GM18505 (cell line): Measurements from ENCODE around the gene CLSTN1.

Experiments used
- ATAC-seq: cut with Tn5 transposase; IDR thresholded peaks from one replicate; pipeline ENCODE4 v1.9.1; 2021; ENCODE audit not compliant: unreplicated experiment
- POLR2A ChIP-seq: IDR thresholded peaks from 4 replicates; pipeline ENCODE4 v1.6.1; 2011; ENCODE audit warnings: borderline replicate concordance; ENCODE audit not compliant: insufficient read depth, insufficient read length; ENCODE audit errors: extremely low read depth

Gene CLSTN1

DNA sequence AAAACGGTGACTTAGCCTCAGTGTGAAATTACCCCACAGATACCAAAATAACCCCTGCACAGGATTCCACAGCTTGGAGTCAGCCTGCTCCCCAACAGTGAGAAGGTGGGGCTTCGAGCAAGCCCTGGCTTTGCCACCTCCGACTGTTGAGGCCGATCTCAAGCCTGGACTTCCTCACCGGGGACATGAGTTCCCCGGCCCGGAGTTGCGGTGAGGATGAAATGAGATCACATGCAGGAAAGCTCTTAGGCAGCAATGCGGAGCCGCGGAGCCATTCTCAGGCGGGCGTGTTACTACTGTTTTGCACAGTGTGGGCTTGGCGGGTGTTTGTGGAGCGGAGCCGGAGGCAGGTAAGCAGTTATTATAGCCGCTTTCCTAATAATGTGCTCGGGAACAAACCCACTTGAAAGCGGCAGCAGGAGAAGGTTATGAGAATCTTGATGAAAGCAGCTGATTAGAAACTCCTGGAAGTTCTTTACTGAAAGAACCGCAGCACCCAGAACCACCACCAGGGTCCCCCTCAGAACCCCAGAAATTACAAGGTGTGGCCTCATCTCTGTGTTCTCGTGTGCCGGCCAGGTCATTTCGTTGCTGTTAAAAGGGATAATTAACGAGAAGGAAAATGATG is 3.9 kb upstream of the CLSTN1 start:
- no peak for TF ChIP-seq POLR2A
- no peak for ATAC-seq

- ATAC-seq = no peak
- TF ChIP-seq POLR2A = no peak
These were observed 2.9 kb upstream of the CLSTN1 start for GRCh38 chr1:9826616-9827015.

GRCh38 chr1:9826087-9826486 is 2.3 kb upstream of the CLSTN1 start:
- TF ChIP-seq POLR2A = no peak
- no peak for ATAC-seq

GRCh38 chr1:9825093-9826074 is 1.6 kb upstream of the CLSTN1 start:
- no peak for ATAC-seq

DNA sequence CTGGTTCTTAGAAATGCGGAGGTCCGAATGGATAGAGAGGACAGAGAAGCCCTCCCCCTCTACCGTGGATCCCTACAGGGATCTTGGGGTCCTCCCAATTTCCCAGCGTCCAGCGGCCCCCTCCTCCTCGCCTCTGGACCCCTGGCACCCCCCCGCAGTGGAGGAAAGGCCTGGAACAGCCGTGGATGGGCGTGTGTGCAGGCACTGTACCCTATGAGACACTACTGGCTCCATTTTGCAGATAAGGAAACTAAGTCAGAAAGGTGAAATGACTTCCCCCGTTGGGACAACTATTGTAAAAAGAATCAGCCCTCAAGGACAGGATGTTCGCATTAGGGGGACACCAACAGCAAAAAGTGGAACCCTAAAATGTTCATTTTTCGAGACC is 931 bp upstream of the CLSTN1 start:
- no peak for TF ChIP-seq POLR2A
- ATAC-seq = no peak

More at GRCh38 chr1:9825093-9826074, 1.6 kb upstream of the CLSTN1 start:
- TF ChIP-seq POLR2A = no peak

DNA sequence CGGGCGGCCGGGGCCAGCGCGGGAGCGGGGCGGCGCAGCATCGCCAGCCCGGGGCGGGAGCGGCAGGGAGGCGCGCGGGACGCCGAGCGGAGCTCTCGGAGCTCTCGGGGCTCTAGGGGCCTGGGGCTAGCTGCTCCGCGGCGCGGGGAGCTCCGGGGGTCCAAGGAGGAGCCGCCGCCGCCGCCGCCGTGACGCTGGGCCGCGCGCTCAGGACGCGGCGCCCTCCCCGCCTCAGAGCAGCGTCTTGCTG is 147 bp downstream of the CLSTN1 start:
- peak; percentile 28 for ATAC-seq
- peak; percentile 70 for TF ChIP-seq POLR2A

- no peak for ATAC-seq
- TF ChIP-seq POLR2A = no peak
These were observed 670 bp downstream of the CLSTN1 start for GRCh38 chr1:9822897-9823692.

DNA sequence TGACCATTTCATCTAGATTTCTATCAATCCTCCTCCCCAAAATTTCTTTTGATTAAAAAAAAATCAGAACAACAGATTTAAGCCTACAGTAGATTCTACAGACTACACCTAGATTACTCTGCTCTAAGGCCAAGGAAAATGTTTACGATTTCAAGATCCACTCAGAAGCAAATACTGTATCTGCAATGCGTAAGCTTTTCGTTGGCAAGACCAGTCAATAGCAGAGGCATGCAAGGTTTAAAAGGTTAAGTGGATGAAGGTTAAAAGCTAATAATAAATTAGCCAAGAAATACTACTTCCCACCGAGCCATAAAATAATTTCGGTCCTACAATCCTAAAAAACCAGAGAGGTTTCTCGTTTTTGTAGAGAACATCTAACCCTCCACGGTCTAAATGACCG is 1.3 kb downstream of the CLSTN1 start:
- no peak for TF ChIP-seq POLR2A
- no peak for ATAC-seq

- ATAC-seq = no peak
- no peak for TF ChIP-seq POLR2A
These were observed 2.1 kb downstream of the CLSTN1 start for GRCh38 chr1:9821710-9822109.

DNA sequence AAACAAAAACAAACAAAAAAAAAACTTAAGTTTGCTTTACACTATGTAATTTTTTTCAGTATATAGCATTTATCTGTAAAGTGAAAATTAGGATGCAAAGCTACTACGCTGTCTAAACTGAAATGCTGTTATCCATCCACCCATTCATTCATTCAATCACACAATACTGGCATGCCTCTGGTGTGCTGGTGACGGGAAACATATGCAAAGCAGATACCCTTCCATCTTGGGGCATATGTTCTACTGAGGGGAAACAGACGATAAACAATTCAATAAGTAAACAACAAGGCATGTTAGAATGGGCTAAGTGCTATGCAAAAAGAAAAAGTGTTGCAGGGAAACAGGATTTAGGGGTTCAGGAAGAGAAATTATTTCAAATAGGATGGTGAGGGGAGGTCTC is 3.2 kb downstream of the CLSTN1 start:
- ATAC-seq = no peak
- no peak for TF ChIP-seq POLR2A

DNA sequence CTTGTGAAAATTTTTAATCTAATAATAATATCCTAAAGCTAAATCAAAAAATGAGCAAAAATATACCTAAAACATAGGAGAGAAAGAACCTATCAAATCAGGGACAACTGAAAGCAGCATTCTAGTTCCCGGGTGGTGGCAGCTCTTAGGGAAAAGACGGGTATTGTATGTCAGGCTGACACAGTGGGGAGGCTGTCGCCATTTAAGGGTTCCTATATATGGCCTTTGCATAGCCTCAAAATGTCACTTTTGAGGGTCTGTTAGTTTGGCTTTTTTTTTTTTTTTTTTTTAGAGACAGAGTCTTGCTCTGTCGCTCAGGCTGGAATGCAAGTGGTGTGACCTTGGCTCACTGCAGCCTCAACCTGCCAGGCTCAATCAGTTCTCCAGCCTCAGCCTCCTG is 6.0 kb downstream of the CLSTN1 start:
- ATAC-seq = no peak
- no peak for TF ChIP-seq POLR2A

DNA sequence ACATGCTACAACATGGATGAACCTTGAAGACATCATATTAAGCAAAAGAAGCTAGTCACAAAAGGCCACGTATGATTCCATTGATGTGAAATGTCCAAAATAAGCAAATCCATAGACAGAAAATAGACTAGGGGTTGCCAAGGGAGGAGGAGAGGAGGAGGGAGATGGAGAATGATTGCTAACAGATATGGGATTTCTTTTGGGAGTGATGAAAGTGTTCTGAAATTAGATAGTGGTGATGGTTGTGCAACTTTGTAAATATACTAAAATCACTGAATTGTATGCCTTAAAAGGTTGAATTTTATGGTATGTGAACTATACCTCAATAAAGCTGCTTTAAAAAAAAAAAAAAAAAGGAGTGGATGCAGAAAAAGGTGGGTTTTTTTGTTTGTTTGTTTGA is 7.6 kb downstream of the CLSTN1 start:
- no peak for TF ChIP-seq POLR2A
- no peak for ATAC-seq

DNA sequence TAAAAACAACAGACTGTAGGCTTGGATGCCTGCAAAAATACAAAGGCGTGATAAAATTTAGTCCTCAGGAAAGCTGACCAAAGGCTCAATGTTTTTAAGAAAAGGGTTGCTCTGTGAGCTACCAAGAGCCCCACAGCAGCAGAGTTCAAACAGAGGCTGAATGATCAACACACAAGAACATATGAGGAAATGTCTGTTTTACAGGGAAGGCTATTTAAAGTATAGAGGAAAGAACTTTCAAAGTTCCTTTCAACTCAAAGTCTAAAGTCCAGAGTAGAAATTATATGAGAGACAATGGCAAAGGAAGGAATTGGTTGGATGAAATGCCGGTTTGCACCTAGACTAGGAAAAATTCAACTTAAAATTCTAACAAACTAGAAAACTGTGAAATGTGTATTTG is 8.6 kb downstream of the CLSTN1 start:
- ATAC-seq = no peak
- TF ChIP-seq POLR2A = no peak
